Measurements from ENCODE around the gene SYT12. TPM values are rescaled to one million over a fixed set of nuclear protein-coding genes. Genes with fewer than 3 reads are reported as not detected.
A peak's percentile ranks its signal among the peaks of the same experiment; 100 is the strongest.

Gene SYT12, protein sequence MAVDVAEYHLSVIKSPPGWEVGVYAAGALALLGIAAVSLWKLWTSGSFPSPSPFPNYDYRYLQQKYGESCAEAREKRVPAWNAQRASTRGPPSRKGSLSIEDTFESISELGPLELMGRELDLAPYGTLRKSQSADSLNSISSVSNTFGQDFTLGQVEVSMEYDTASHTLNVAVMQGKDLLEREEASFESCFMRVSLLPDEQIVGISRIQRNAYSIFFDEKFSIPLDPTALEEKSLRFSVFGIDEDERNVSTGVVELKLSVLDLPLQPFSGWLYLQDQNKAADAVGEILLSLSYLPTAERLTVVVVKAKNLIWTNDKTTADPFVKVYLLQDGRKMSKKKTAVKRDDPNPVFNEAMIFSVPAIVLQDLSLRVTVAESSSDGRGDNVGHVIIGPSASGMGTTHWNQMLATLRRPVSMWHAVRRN
- polyA plus RNA-seq (2013, experiment 1 of 2) = 0.33 TPM
- polyA plus RNA-seq (2013, experiment 2 of 2) = 0.33 TPM

DNA sequence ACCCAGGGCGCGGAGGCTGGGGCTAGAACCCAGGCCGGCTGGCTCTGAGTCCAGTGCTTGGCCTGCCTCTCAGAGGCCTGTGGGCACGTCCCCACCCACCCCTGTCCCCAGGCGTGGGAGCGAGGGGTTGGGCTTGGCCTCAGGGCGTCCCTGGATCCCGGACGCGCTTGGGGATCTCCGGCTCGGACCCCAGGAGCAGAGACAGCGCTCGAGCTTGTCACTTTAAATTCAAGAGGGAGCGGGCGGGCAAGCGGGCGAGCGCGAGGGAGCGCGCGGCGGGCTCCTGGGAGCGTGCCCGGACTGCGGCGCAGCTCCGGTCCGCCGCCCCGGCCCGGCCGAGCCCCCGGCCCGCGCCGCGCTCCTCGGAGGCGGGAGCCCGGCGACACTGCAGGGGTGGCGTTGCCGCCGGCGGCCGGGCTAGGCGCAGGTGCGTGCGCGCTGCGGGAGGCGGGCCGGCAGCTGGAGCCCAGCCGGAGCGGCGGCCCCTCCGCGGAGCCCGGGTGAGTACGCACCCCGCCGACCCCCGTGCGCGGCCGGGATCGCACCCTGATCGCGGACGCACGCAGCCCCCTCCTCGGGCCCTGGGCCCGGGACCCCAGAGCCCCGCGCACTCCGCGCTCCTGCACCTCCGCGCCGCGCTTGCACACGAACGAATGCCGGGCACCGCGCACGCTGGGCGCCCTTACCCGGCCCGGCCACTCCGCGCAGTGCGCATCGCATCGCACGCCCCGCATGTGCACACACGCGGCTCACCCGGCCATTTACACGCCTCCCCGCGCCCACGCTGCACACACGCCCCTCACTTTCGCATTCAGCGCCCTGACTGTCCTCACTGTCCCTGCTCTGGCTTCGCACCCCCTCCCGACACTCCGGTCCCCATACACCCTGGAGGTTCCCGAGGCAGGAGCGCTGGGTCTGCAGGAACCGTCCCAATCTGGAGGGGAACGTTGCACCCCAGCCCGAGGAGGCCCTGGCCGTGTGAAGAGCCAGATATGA is at the start of gene SYT12:
Gene SYT12, plus strand, starts transcription at position 174 of the 996 bp plus-strand sequence. CDS start 7,011 bp downstream, outside the sequence.
- peak within 1 kb of the TSS; percentile 78 for H2BK12ac ChIP-seq (ENCODE audit: low read length)
- no CpG with 5 or more reads among the region's 118 CpGs for WGBS, 2 donors (ENCODE audit: extremely low coverage in 2 of 2, insufficient read length in 2 of 2, insufficient replicate concordance in 1 of 2)
- H3K79me1 ChIP-seq (ENCODE audit: low read depth, low read length) = no peaks in the 10 kb centered on the region
- H2AFZ ChIP-seq (ENCODE audit: low read length) = peak within 1 kb of the TSS; percentile 82
- peak within 1 kb of the TSS; percentile 82 for H3K18ac ChIP-seq (ENCODE audit: low read length)
- H3K4me2 ChIP-seq (ENCODE audit: insufficient read depth, low read length, poor library complexity, severe bottlenecking) = peak within 1 kb of the TSS; percentile 85
- H2BK120ac ChIP-seq (ENCODE audit: low read depth, low read length) = no peak within 1 kb of the TSS
- H3K9ac ChIP-seq (ENCODE audit: low read depth, low read length, poor library complexity) = peak within 1 kb of the TSS; percentile 74
- H3K4me3 ChIP-seq (ENCODE audit: low read length in 2 of 2) = peak within 1 kb of the TSS; percentile 35 to 76
- H4K91ac ChIP-seq (ENCODE audit: low read depth, low read length, poor library complexity) = no peak within 1 kb of the TSS
- H2BK15ac ChIP-seq (ENCODE audit: low read length) = no peak within 1 kb of the TSS
- peak within 1 kb of the TSS; percentile 8 for H2BK5ac ChIP-seq (ENCODE audit: low read length)
- H3K23ac ChIP-seq (ENCODE audit: low read depth, low read length, poor library complexity) = peak within 1 kb of the TSS; percentile 97
- peaks cover 16 to 70% (median 37%) of the 10 kb centered on the region in 3 experiments for H3K27me3 ChIP-seq (ENCODE audit: control insufficient read depth in 3 of 3, insufficient read depth in 3 of 3, low read depth in 1 of 3, low read length in 3 of 3)
- peak; percentile 18 for DNase-seq (ENCODE audit: low spot score)
- H3K4me1 ChIP-seq (ENCODE audit: control insufficient read depth in 2 of 2, insufficient read depth in 1 of 2, low read depth in 1 of 2, low read length in 2 of 2) = peaks cover 2 to 7% of the 10 kb centered on the region in 2 donors
- H3K4ac ChIP-seq (ENCODE audit: low read length) = peak within 1 kb of the TSS; percentile 78
- H4K8ac ChIP-seq (ENCODE audit: low read depth, low read length) = no peak within 1 kb of the TSS
- no peak within 1 kb of the TSS for H3K27ac ChIP-seq (replicated peaks; ENCODE audit: low read length)
- H2AK5ac ChIP-seq (ENCODE audit: low read depth, low read length) = peak within 1 kb of the TSS; percentile 83
- peak within 1 kb of the TSS; percentile 85 for H3K14ac ChIP-seq (ENCODE audit: low read length)
- peaks cover 0 to 8% of the 10 kb centered on the region in 2 donors for H3K9me3 ChIP-seq (replicated peaks in 1 of 2; ENCODE audit: control insufficient read depth in 2 of 2, insufficient read depth in 1 of 2, low read depth in 1 of 2, low read length in 2 of 2)
- no peaks in the 10 kb centered on the region for H3K36me3 ChIP-seq (replicated peaks in 1 of 2; ENCODE audit: control insufficient read depth in 2 of 2, insufficient read depth in 2 of 2, low read length in 2 of 2)

DNA sequence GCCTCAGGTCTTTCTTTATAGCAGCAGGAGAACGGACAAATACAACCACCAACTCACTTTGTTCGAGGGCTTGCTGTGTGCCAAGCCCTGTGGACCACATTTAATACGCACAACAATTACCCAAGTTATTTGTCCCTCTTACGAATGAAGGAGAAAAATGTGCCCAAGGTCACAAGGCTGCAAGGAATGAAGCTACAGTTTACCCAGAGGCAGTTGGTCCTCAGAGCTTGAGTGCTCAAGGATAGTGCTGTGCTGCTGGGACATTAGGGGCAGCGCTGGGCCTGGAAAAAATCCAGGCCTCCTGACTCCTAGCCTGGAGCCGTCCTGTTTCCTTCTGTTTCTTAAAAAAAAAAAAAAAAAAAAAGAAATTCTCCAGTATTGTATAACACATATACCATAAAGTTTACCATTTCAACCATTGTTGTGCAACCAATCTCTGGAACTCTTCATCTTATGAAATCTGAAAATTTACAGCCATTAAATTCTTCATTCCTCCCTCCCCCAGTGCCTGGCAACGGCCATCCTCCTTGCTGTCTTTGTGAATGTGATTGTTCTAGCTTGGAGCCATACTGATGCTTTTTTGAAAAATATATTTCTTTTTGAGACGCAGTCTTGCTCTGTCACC is 48.9 kb upstream of the SYT12 start:
- no peak overlapping the region for H2BK15ac ChIP-seq (ENCODE audit: low read length)
- H2AFZ ChIP-seq (ENCODE audit: low read length) = peak overlapping the region; percentile 12
- H3K79me1 ChIP-seq (ENCODE audit: low read depth, low read length) = no peaks in the 10 kb centered on the region
- H3K14ac ChIP-seq (ENCODE audit: low read length) = no peak overlapping the region
- DNase-seq (ENCODE audit: low spot score) = no peak
- no peak overlapping the region for H3K4me3 ChIP-seq (ENCODE audit: low read length in 2 of 2)
- no peaks in the 10 kb centered on the region for H3K27me3 ChIP-seq (ENCODE audit: control insufficient read depth in 3 of 3, insufficient read depth in 3 of 3, low read depth in 1 of 3, low read length in 3 of 3)
- no peak overlapping the region for H3K27ac ChIP-seq (replicated peaks; ENCODE audit: low read length)
- H2BK5ac ChIP-seq (ENCODE audit: low read length) = no peak overlapping the region
- peaks cover 0 to 5% of the 10 kb centered on the region in 2 donors for H3K9me3 ChIP-seq (replicated peaks in 1 of 2; ENCODE audit: control insufficient read depth in 2 of 2, insufficient read depth in 1 of 2, low read depth in 1 of 2, low read length in 2 of 2)
- H3K18ac ChIP-seq (ENCODE audit: low read length) = no peak overlapping the region
- H3K4ac ChIP-seq (ENCODE audit: low read length) = no peak overlapping the region
- no peak overlapping the region for H3K23ac ChIP-seq (ENCODE audit: low read depth, low read length, poor library complexity)
- H3K4me1 ChIP-seq (ENCODE audit: control insufficient read depth in 2 of 2, insufficient read depth in 1 of 2, low read depth in 1 of 2, low read length in 2 of 2) = peaks cover 0 to 11% of the 10 kb centered on the region in 2 donors
- H2AK5ac ChIP-seq (ENCODE audit: low read depth, low read length) = no peak overlapping the region
- no peak overlapping the region for H2BK12ac ChIP-seq (ENCODE audit: low read length)
- no peak overlapping the region for H3K4me2 ChIP-seq (ENCODE audit: insufficient read depth, low read length, poor library complexity, severe bottlenecking)
- H2BK120ac ChIP-seq (ENCODE audit: low read depth, low read length) = no peak overlapping the region
- no peaks in the 10 kb centered on the region for H3K36me3 ChIP-seq (replicated peaks in 1 of 2; ENCODE audit: control insufficient read depth in 2 of 2, insufficient read depth in 2 of 2, low read length in 2 of 2)
- no peak overlapping the region for H4K91ac ChIP-seq (ENCODE audit: low read depth, low read length, poor library complexity)
- no CpG with 5 or more reads among the region's 8 CpGs for WGBS, 2 donors (ENCODE audit: extremely low coverage in 2 of 2, insufficient read length in 2 of 2, insufficient replicate concordance in 1 of 2)
- no peak overlapping the region for H4K8ac ChIP-seq (ENCODE audit: low read depth, low read length)
- H3K9ac ChIP-seq (ENCODE audit: low read depth, low read length, poor library complexity) = no peak overlapping the region

- peak within 1 kb of the TSS; percentile 30 for H2AK5ac ChIP-seq (ENCODE audit: low read depth, low read length)
- H3K27ac ChIP-seq (replicated peaks; ENCODE audit: low read length) = no peak within 1 kb of the TSS
- H3K18ac ChIP-seq (ENCODE audit: low read length) = peak within 1 kb of the TSS; percentile 67
- H3K9me3 ChIP-seq (replicated peaks in 1 of 2; ENCODE audit: control insufficient read depth in 2 of 2, insufficient read depth in 1 of 2, low read depth in 1 of 2, low read length in 2 of 2) = peaks cover 0 to 5% of the 10 kb centered on the region in 2 donors
- no peak within 1 kb of the TSS for H3K4me3 ChIP-seq (ENCODE audit: low read length in 2 of 2)
- H2BK5ac ChIP-seq (ENCODE audit: low read length) = peak within 1 kb of the TSS; percentile 69
- H2BK15ac ChIP-seq (ENCODE audit: low read length) = peak within 1 kb of the TSS; percentile 72
- H3K9ac ChIP-seq (ENCODE audit: low read depth, low read length, poor library complexity) = no peak within 1 kb of the TSS
- H2AFZ ChIP-seq (ENCODE audit: low read length) = peak within 1 kb of the TSS; percentile 12
- H3K36me3 ChIP-seq (replicated peaks in 1 of 2; ENCODE audit: control insufficient read depth in 2 of 2, insufficient read depth in 2 of 2, low read length in 2 of 2) = no peaks in the 10 kb centered on the region
- peaks cover 0 to 11% of the 10 kb centered on the region in 2 donors for H3K4me1 ChIP-seq (ENCODE audit: control insufficient read depth in 2 of 2, insufficient read depth in 1 of 2, low read depth in 1 of 2, low read length in 2 of 2)
- peak within 1 kb of the TSS; percentile 0 for H3K23ac ChIP-seq (ENCODE audit: low read depth, low read length, poor library complexity)
- no peak within 1 kb of the TSS for H3K14ac ChIP-seq (ENCODE audit: low read length)
- H3K4ac ChIP-seq (ENCODE audit: low read length) = no peak within 1 kb of the TSS
- no peak within 1 kb of the TSS for H2BK120ac ChIP-seq (ENCODE audit: low read depth, low read length)
- no peak for DNase-seq (ENCODE audit: low spot score)
- no peaks in the 10 kb centered on the region for H3K27me3 ChIP-seq (ENCODE audit: control insufficient read depth in 3 of 3, insufficient read depth in 3 of 3, low read depth in 1 of 3, low read length in 3 of 3)
- WGBS, 2 donors (ENCODE audit: extremely low coverage in 2 of 2, insufficient read length in 2 of 2, insufficient replicate concordance in 1 of 2) = no CpG with 5 or more reads among the region's 10 CpGs
- no peak within 1 kb of the TSS for H3K4me2 ChIP-seq (ENCODE audit: insufficient read depth, low read length, poor library complexity, severe bottlenecking)
- no peak within 1 kb of the TSS for H2BK12ac ChIP-seq (ENCODE audit: low read length)
- H4K8ac ChIP-seq (ENCODE audit: low read depth, low read length) = no peak within 1 kb of the TSS
- H4K91ac ChIP-seq (ENCODE audit: low read depth, low read length, poor library complexity) = no peak within 1 kb of the TSS
- no peaks in the 10 kb centered on the region for H3K79me1 ChIP-seq (ENCODE audit: low read depth, low read length)
These were observed 48.1 kb upstream of the SYT12 start, which contains the start of gene C11orf86 for GRCh38 chr11:66974724-66975404. C11orf86 (plus strand) TSS chr11:66975304; CDS start chr11:66975363, 59 bp downstream.
